Left colon (tissue), 2 donors: ENCODE results near the gene LOXL3. TPM values are rescaled to one million over a fixed set of nuclear protein-coding genes. Genes with fewer than 3 reads are reported as not detected.

ENCODE experiments used
- ATAC-seq: fragments of 200-7000 bp; cut with Tn5 transposase; one replicate; pipeline ENCODE4 v1.9.1; 2020; ENCODE audit warnings: mild to moderate bottlenecking, moderate library complexity
- DNase-seq, 2 donors: peaks; one replicate each; pipeline ENCODE4 v3.0.0-alpha.2; 2020
- intact Hi-C, 2 donors: fragments of 100-400 bp; cut with DNase I in 1 of 2; cut with micrococcal nuclease in 1 of 2; formaldehyde crosslinking; loops; one replicate each; pipeline versions ENCODE4 v1.11.2 to v1.14.0; 2022; cut with DNase I, micrococcal nuclease
- total RNA-seq, 2 donors: library from RNA; stranded (reverse); fragmentation: NEBNext Ultra II Directional; extraction: Animal tissue kit (Norgen Biotek cat#: 25700); gene quantifications; one replicate each; pipeline ENCODE4 v1.2.1, GENCODE V29; 2021
- donor health status: DM: no; HTN: no; CAD: no.
- donor health status: DM: yes; HTN: yes; CAD: no.

LOXL3 gene
- total RNA-seq, 2 donors from 2014 or later, result 1.5 to 3.4 TPM

DNA sequence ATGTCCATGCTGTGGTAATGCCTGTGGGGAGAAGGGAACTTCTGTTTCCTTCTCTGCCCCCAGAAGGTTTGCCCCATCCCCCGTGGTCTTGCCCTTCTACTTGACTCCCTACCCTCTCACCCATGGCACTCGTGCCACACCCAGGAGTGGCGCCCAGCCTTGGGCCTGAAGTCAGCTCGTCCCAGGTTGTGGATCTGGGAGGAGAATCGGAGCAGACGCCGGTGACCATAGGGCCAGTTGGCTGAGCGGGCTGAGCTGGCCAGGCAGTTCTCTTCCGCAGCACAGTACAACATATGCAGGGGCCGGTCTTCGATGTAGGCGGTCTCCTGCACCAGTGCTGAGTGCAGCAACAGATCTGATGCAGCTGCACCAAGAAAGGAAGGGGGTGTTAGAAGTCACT is 19.3 kb downstream of the LOXL3 start:
- DNase-seq (no peak), ATAC-seq (no peak)
- intact Hi-C loops, result no loop called here

- no peak for ATAC-seq
- no peak for DNase-seq
- intact Hi-C loops, result no loop called here
Measured at GRCh38 chr2:74533464-74533863, 20.3 kb downstream of the LOXL3 start.

- intact Hi-C loops, result no loop called here
- no peak for DNase-seq
- no peak for ATAC-seq
Measured at GRCh38 chr2:74532222-74532621, 21.5 kb downstream of the LOXL3 start.

DNA sequence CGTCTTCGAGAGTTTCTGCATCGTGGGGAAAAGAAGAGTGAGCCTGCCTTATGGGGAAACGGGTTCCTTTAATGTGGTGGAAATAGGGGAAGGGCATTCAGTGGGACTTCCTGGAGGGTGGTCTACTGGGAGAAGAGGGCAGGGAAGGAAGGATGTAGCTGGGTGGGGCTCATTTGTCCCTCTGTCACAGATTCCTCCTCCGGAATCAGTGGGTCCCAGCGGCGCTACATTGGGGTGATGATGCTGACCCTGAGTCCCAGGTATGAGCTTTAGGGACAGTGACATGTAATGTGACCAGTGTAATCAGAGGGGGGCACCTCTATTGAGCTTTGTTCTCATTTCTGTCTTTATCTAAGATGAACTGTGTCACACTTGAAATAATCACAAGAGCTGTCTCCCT is 22.1 kb downstream of the LOXL3 start:
- intact Hi-C loops, result no loop called here
- DNase-seq (no peak), ATAC-seq (no peak)

GRCh38 chr2:74530239-74531187 is 23.2 kb downstream of the LOXL3 start:
- DNase-seq, result peak; percentile 58 to 66
- intact Hi-C loops, result no loop called here
- peak; percentile 31 for ATAC-seq

DNA sequence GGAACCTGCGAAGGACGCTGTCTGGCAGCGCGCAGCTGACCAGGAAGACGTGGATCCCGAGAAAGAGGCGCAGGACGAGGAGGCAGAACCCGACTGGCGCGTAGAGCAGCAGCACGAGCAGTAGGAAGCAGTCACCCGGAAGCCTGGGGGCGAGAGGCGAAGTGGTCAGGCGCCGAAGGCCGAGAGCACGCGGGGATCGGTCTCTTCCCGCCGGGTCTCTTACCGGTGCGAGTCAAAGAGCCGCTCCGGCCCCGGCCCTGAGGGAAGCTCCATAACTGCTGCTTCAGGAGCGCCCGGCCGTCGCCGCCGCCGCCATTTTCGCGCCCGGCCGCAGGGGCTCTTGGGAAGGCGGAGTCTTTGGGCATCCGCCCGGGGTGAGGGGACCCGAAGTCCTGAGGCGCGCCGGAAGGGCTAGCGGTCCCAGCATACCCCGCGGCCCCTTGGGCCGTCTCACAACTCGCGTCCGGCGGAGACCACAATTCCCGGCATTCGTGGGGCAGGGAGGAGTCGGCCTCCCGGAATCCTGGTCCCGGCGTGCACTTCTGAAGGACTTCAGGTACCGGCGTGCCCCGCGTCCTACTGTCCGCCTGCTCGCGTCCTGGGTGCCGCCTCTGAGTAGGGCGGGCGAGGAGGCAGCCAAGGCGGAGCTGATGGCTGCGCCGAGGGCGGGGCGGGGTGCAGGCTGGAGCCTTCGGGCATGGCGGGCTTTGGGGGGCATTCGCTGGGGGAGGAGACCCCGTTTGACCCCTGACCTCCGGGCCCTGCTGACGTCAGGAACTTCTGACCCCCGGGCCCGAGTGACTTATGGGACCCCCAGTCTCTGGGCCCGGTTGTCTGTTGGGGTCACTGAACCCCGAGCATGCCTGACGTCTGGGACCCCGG is 24.1 kb downstream of the LOXL3 start, which contains the start of the genes AUP1 and HTRA2:
TSS of gene AUP1 (minus strand) at position 350 of the 882 bp plus-strand sequence. CDS start at position 273, 77 bp downstream.
TSS of gene HTRA2 (plus strand) at position 577 of the 882 bp plus-strand sequence. CDS start at position 651, 74 bp downstream.
- ATAC-seq (peak; percentile 83), DNase-seq (peak; percentile 97 to 99)
- intact Hi-C loops, result no loop called here

- ATAC-seq, result peak; percentile 11
Measured at GRCh38 chr2:74528600-74529356, 25.0 kb downstream of the LOXL3 start.

GRCh38 chr2:74527741-74528140 is 26.0 kb downstream of the LOXL3 start:
- ATAC-seq (no peak), DNase-seq (no peak)
- intact Hi-C loops, result no loop called here

More at GRCh38 chr2:74528600-74529356, 25.0 kb downstream of the LOXL3 start:
- intact Hi-C loops, result no loop called here
- no peak for DNase-seq

DNA sequence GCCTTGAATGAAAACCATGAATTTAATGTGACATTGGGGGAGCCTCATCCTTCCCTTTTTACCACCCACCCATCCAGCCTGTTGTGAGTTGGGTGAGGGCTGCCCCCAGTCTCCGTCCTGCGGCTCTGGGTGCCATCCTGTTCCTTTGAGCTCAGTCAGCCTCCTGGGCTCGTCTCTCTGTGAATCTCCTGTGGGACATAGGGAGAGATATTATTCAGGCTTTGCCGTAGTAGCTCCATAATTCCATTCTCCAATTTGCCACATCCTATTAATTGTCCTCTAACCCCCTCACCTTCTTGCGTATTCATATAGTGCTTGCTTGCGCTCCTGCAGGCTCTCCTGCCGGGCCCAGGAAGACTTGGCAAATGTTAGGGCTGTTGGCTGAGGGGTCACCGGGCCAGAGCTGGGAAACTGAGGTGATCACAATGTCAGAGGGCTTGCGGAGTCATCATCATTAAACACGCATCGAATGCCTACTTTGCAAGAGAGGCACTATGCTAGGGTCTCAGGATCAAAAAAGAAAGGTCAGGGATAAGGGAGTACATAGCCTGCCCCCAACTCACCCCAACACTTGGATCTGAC is 27.0 kb downstream of the LOXL3 start:
- no peak for ATAC-seq
- DNase-seq, result no peak
- intact Hi-C loops, result no loop called here

- DNase-seq, result peak; percentile 68 to 78
- intact Hi-C loops, result no loop called here
- peak; percentile 64 for ATAC-seq
Measured at GRCh38 chr2:74525717-74526648, 27.8 kb downstream of the LOXL3 start, which contains the start of gene DQX1. DQX1 (minus strand) TSS chr2:74526231; CDS start chr2:74525729, 502 bp downstream.

DNA sequence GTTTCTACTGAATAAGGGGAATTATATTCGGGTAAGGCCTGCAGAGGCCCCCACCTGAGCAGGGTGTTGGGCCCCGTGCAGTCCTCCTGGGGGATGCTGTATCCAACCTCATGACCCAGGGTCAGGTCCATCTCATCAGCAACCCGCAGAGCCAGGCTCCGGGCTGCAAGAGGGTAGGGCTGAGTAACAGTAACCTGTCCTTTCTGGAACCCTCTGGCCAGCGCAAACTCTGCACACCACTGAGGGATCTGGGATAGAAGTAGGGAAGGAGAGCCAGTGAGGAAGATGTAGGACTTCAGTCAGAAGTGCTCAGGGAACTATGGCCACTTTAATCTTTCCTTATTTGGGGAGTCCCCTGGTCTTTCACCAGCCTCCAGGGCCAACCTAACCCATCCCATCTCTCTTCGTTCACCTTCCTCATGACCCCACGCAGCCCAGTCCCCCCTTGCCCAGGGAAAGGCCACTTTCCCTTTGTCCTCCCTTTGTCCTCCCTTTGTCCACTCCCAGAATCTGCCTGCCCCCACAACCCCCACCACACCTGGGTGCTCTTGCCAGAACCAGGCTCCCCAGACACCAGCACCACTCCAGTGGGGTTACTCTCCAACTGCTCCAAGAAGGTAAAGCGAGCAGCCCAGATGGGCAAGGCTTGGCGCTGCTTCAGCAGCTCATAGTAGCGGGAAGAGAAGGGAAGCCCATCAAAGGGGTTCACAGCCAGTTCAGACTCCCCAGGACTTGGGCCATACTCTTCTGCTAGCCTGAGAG is 28.6 kb downstream of the LOXL3 start:
- ATAC-seq (no peak), DNase-seq (no peak)
- intact Hi-C loops, result no loop called here

- intact Hi-C loops, result no loop called here
- ATAC-seq (no peak), DNase-seq (no peak)
Measured at GRCh38 chr2:74524005-74524404, 29.7 kb downstream of the LOXL3 start.

DNA sequence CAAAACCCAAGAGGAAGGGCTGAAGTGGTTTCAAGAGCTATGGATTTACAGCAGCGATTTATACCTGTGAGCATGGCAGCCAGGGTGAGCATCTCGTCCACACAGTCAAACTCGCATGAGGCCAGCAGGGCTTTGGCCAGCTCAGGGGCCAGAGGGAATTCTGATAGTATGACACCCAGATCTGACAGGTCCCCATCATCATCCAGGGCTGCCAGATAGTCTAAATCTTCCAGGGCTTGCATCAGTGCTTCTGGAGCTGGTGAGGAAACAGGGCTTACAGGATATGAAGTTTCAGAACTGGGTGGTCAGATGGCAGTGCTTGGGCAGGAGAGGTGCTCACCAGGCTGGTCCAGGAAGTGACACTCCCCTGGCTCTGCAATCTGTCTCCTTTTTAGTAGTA is 31.2 kb downstream of the LOXL3 start:
- no peak for ATAC-seq
- intact Hi-C loops, result no loop called here

GRCh38 chr2:74516650-74517049 is 37.1 kb downstream of the LOXL3 start:
- intact Hi-C loops, result no loop called here
- no peak for ATAC-seq

More for the DNA sequence above, 31.2 kb downstream of the LOXL3 start:
- no peak for DNase-seq

DNA sequence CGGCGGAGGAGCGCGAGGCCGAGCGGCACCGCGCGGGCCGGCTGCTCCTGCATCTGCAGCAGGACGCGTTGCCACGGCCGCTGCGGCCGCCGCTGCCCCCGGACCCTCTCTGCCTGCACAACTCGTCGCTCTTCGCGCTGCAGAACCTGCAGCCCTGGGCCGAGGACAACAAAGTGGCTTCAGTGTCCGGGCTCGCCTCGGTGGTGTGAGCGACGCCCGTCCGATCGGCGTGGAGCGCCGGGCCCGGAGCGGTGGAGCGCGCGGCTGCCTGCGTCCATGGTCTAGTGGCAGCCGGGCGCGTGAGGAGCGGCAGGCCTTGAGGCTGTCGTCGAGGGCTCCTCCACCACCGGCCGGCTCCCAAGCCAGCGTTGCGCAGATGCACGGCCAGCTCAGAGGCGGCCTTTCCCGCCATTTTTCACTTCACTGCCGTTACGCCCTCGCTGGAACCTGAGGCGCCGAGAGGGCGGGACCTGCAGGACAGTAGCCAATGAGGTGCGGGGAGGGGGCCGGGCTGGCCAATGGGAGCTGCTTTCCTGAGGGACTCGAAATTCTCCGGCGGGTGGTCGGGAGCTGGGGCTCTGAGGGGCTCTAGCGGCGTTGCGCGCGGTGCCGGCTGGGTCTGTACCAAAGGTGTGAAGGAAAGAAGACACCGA is 37.6 kb downstream of the LOXL3 start:
- intact Hi-C loops, result no loop called here
- DNase-seq (peak in 1 of 2 donors; percentile 69), ATAC-seq (peak; percentile 65)

More at GRCh38 chr2:74516650-74517049, 37.1 kb downstream of the LOXL3 start:
- DNase-seq, result no peak
